ENCODE data around the gene RAB40C.

Gene RAB40C

GRCh38 chr16:634051-634670, 44.3 kb downstream of the RAB40C start:
- no peak for DNase-seq

- no peak for DNase-seq
These were observed 45.1 kb downstream of the RAB40C start for GRCh38 chr16:634996-635395.

- DNase-seq, result no peak
These were observed 45.8 kb downstream of the RAB40C start for GRCh38 chr16:635573-636205.

- peak; percentile 89 to 91 for DNase-seq
These were observed 46.6 kb downstream of the RAB40C start, which contains the start of gene METTL26 for GRCh38 chr16:636206-637080. TSS of gene METTL26 (minus strand) at chr16:636305. CDS start at chr16:636290, 15 bp downstream.

GRCh38 chr16:637081-638018, 47.5 kb downstream of the RAB40C start:
- peak; percentile 86 to 88 for DNase-seq

- no peak for DNase-seq
These were observed 48.2 kb downstream of the RAB40C start for GRCh38 chr16:638034-638543.

- DNase-seq, result no peak
These were observed 49.0 kb downstream of the RAB40C start for GRCh38 chr16:638836-639235.

- DNase-seq, result no peak
These were observed 50.7 kb downstream of the RAB40C start for GRCh38 chr16:640614-641013.

GRCh38 chr16:641326-642188, 51.7 kb downstream of the RAB40C start, which contains the start of gene MCRIP2:
TSS of gene MCRIP2 (plus strand) at chr16:641828. CDS start at chr16:641992, 164 bp downstream.
- peak in 1 of 2 experiments; percentile 42 for DNase-seq

GRCh38 chr16:642189-643049, 52.6 kb downstream of the RAB40C start:
- no peak for DNase-seq

- no peak for DNase-seq
These were observed 53.1 kb downstream of the RAB40C start for GRCh38 chr16:643050-643368.

GRCh38 chr16:644556-644955, 54.7 kb downstream of the RAB40C start:
- DNase-seq, result no peak

GRCh38 chr16:645852-646678, 56.2 kb downstream of the RAB40C start:
- DNase-seq, result no peak

GRCh38 chr16:646679-647172, 56.9 kb downstream of the RAB40C start:
- no peak for DNase-seq

GRCh38 chr16:647173-647902, 57.5 kb downstream of the RAB40C start:
- DNase-seq, result no peak

- peak in 1 of 2 experiments; percentile 33 for DNase-seq
These were observed 58.4 kb downstream of the RAB40C start for GRCh38 chr16:648071-648780.

GRCh38 chr16:648781-649589, 59.1 kb downstream of the RAB40C start, which contains the start of gene WDR90:
TSS of gene WDR90 (plus strand) at chr16:649365. CDS start at chr16:649417, 52 bp downstream.
- DNase-seq, result peak; percentile 90 to 91
